Cortex of kidney (tissue), 1 donor: Measurements from ENCODE around the gene ZC3H7B.

Source experiments
- DNase-seq: peaks from one replicate; lab custom pipeline; 2025; lab: John Stamatoyannopoulos, UW

Gene ZC3H7B

DNA sequence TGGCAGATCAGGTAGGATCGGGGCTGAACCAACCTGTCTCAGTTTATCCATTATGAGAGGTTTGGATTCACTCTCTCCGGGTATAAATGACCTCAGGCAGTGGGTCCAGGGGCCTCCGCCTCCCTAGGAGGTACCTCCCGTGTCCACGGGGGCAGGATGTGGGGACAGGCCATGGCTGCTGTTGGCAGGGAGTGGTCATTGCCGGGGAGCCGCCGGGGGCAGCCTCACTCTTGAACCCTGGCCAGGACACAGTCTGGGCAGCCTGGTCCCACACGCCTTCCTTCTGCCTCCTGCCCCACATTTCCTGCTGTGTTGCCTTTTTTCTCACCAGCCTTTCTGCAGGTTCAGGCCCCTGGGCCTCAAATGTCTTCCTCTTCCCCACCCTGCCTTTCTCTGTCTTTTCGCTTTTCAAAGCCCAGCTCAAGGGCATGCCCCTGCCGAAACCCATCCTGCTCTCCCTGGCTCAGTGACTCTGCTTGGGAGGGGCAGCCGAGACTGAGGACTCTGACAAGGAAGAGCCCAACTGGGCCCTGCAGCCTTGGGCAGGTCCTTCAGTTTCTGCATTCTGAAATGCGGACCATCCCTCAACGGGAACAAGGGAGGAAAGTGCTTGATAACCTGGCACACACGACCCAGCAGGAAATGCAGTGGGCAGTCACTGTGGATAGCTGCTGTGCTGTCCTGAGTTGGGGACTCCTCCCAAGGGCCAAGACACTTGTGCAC, 31.1 kb downstream of the ZC3H7B start:
- DNase-seq = no peak

DNA sequence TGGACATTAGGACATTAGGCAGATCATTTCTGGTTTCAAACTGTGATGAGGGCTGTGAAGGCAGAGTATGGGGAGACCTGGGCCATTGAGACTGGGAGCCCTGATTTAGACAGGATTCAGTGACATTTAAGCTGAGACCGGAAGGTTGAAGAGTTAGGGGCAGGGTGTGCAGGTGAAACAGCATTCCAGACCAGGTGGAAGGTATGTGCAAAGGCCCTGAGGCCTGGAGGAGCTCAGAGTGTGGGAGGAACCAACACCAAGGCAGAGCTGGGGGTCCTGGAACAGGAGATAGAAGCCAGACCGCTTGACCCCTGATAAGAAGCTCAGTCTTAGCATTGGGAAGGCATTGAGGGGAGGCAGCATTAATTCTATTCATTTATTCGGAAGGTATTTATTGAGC, 32.5 kb downstream of the ZC3H7B start:
- no peak for DNase-seq

DNA sequence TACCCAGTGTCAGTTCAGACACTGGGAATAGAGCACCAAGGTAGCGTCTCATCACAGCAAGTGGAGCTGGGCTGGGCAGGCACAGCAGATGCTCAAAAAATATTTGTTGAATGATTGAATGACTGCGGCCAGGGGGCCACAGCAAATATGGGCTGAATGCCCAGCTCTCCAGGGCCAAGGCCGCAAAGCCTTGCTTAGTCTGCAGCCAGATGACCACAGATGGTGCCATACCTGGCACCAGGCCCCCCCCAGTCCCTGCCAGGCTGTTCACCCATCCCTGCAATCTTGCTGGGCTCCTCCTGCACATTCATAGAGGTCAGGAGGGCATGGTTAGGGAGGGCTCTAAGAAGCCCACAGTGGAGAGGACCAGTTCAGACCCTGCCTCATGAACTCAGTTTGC, 32.9 kb downstream of the ZC3H7B start:
- no peak for DNase-seq

DNA sequence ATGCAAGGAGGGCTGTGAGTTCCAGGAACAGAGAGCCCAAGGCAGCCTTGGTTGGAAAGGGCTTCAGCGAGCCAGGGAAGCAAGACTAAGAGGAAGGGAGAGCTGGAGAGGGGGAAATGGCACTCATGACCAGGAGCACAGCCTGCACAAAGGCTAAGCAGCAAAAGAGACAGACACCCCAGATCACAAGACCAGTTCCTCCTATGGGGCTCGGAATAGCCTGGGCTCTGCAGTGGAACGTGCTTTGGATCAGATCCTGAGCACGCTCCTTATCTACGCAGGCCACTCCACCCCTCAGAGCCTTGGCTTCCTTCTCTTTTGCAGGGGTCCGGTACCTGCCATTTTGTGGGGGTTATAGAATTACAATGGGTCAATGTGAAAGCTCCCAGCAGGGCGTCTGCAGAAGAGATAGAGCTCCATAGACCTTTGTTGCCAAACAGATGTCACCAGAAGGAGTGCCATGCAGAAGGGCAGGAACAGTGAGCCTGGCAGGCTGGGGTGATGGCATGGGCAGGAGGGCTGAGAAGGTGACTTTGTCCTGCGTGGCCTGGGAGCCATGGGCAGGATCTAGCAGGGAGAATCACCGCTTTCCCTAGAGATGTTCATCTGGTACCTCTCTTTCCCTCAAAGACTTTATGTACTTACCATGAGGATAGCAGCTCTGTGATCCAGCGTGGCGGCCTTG, 33.8 kb downstream of the ZC3H7B start:
- no peak for DNase-seq

DNA sequence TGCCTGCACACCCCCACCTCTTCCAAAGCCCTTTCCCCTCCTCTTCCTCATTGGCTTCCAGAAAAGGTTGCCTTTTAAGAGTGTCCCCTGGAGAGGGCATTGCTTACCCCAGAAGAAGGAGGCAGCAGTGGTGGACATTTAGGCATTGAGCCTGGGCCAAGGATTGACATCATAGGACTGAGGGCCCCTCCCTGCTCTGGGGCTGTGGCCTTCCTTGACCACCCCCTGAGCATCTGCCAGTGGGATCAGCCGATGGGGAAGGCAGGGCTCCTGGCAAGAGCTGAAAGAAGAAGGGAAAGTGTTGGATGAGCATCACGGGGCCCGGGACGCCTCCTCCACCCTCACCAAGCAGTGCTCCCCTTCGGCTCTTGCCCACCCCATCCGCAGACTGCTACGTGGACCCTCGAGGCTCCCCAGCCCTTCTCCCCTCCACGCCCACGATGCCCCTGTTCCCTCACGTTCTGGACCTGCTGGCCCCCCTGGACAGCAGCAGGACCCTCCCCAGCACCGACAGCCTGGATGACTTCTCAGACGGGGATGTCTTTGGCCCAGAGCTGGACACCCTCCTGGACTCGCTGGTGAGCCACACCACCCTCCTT, 37.4 kb downstream of the ZC3H7B start:
- no peak for DNase-seq

DNA sequence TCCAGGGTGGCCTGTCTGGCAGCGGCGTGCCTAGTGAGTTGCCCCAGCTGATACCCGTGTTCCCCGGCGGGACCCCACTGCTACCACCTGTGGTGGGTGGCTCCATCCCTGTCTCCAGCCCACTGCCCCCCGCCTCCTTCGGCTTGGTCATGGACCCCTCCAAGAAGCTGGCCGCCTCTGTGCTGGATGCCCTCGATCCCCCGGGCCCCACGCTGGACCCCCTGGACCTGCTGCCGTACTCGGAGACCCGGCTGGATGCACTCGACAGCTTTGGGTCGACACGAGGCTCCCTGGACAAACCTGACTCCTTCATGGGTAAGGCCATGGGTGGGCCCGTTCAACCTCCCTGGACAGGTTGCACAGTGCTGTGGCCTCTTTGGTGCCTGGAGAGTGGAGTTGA, 38.5 kb downstream of the ZC3H7B start:
- no peak for DNase-seq

DNA sequence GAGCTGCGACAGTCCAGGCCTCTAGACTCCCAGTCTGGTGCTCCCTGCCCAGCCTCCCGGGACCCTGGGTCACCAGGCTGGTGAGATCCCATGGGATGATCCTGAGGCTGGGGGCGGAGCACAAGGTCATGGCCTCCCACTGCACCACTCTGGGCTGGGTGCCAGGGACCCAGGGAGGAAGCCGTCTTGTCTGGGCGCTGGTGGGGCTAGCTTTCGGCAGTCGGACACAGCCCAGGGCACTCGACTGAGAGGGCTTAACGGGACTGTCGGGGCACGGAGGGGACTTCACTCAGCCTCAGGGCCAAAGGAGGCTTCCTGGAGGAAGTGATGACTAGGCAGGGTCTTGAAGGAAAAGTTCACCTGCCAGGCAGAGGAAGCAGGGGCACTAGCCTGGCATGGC, 39.0 kb downstream of the ZC3H7B start:
- DNase-seq = no peak

DNA sequence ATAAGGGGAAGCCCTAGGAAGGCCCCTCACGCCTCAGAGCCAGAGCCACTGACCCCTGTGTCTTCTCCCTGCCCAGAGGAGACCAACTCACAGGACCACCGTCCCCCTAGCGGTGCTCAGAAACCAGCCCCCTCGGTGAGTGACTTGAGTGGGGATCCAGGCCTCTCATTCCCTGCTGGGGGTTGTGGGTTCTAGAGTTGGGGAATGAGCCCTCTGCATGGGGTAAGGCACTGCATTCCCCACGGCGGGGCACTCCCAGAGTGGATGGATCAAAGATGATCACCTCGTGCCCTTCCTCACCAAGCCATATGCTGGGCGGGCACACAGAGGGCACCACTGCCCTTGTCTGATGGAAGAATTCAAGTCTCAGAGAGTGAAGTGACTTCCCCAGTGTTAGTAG, 39.7 kb downstream of the ZC3H7B start:
- DNase-seq = no peak

DNA sequence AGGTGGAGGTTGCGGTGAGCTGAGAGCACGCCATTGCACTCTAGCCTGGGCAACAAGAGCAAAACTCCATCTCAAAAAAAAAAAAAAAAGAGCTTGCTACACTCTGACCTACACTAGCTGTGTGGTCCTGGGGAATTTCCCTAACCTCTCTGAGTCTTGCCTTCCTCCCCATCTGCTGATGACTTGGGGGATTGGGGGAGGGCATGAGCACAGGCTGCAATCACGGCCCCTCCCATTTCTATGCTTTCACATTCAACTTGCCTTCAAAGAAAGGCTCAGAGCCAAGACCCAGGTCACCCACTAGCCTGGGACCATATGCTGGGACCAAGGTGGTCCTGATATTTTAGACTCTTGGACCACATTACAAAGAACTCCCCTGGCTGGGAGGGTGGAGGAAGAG, 40.7 kb downstream of the ZC3H7B start:
- no peak for DNase-seq

DNA sequence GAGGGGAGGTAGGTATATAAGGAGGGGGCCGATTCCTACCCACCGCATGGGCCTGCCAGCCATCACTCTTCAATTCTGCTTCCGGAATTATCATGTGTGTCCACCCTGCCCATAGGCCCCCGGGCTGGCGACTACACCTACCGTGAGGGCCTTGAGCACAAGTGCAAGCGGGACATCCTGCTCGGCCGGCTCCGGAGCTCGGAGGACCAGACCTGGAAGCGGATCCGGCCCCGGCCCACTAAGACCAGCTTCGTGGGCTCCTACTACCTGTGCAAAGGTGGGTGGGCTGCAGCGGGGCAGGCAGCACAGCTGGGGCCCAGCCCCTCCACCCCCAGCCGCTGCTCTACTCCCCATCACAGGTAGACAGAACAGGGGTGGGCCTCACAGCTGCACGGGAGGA, 42.0 kb downstream of the ZC3H7B start:
- DNase-seq = no peak

DNA sequence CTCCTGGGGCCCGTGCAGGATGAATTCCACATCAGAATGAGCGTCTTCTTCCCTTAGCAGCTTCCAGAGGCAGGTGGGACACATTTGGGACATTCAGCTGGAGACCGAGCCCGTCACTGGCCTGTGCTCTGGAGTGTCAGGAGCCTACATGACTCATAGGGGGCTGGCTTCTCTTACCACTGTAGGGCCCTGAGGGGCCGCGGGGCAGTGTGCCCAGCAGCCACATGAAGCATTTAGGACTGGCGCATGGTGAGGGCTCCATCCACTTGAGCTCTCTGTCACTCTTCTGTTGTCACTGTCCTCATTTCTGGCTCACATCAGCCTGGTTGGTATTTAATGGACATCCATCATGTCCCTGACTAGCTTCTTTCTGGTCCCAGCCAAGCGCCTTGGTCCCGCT, 42.4 kb downstream of the ZC3H7B start:
- DNase-seq = no peak

DNA sequence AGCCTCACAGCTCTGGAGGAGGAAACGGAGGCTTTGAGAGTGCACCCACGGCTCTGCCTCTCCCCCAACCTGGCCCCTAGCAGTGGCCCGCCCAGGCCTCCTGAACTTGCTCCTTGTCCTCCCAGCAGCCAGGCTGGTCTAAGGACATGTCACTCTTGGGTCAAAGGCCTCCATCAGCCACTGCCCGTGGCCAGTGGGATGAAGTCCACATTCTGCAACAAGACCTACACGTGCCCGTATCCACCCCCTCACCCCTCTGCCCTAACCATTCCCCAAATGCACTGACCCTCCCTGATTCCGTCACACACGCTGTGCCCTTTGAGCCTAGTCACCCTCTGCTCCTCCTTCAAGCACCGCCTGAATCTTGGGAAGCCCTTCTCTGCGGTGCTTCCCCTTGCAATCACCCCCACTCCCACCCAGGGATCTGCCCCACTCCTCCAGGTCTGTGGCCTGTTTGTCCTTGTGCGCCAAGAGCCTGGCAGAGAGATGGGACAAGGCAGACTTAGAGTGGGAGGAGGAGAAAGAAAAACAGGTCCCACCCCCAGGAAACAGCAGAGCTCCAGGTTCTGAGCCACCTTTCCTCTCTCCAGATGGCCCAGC, 43.0 kb downstream of the ZC3H7B start:
- DNase-seq = no peak

DNA sequence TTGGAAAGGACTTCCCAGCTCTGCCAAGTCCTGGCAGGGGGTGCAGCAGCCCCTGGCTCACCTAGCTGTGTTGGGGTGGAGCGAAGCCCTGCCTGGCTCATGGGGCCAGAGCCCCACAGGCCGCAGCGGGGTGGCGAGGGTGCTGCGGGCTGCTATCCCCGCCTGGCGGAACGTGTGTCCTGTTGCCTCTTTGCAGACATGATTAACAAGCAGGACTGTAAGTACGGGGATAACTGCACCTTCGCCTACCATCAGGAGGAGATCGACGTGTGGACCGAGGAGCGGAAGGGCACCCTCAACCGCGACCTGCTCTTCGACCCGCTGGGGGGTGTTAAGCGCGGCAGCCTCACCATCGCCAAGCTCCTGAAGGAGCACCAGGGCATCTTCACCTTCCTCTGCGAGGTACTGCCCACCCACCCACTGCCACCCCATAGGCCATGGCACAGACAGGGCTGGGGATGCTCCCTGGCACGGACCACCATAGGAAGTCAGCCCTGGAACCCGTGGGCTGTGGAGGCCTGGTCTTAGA, 44.5 kb downstream of the ZC3H7B start:
- DNase-seq = no peak

DNA sequence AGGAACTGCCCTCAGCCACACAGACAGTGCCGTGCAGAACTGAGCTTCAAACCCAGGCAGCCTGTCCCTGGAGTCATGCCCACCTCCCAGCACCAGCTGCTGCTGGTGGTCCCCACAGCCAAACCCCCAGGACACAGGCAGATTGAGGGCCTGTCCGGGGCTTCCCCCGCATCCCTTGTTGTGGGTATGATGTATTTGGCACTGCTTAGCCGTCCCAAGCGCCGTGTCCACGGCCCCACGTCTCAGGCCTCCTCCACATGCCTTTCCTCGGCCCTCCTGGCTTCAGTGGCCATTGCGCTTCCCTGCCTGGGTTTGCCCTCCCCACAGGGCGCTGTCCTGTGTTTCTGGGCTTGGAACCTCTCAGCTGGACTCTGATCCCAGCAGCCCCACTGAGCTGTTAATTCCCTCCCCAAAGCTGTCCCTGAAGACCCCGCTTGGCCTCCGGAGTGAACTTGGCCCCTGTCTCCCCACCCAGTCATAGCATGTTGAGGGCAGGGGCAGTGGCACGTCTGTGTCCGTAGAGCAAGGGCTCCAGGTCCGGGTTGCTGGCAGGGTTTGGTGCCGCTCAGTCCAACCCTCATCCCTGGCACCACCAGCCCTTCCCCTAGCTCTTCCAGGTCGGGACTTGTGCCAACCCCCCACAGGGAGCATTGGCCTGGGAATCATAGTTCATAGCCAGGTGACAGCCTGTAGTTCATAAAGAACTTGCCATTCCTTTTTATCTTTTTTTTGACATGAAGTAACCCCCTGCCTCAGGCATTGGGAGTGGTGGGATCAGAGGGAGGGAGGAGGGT, 45.9 kb downstream of the ZC3H7B start:
- no peak for DNase-seq

DNA sequence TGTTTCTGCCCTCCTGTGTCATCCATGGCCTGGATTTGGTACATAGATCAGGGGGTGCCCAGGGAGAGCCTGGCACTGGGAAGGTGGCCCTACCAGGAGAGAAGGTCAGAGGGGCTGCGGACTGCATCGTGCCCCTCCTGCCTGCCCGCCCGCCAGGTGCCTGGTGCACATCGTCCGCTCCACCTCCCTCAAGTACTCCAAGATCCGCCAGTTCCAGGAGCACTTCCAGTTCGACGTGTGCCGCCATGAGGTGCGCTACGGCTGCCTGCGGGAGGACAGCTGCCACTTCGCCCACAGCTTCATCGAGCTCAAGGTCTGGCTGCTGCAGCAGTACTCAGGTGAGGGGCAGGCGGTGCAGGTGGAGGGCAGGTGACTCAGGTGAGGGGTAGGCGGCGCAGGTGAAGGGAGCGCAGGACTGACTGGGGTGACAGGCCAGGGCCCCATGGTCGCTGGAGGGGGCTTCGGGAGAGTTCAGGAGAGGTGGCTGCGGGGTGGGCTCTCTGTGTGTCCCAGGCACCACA, 47.7 kb downstream of the ZC3H7B start:
- DNase-seq = no peak

DNA sequence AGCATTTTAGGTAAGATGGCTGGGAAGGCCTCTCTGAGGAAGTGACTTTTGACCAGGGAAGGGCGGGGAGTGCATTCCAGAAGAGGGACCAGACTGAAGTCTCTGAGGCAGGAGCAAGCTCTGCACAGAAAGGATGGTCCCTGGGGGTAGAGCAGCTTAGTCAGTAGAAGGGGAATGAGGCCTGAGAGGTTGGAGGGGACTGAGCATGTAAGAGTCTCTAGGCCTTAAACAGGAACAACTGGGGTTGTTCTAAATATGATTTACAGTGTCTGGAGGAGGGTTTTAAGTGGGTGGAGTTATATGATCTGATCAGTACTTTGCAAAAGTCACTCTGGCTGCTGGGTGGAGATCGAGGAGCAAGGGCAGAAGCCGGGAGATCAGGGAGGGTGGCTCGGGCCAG, 48.8 kb downstream of the ZC3H7B start:
- DNase-seq = no peak

DNA sequence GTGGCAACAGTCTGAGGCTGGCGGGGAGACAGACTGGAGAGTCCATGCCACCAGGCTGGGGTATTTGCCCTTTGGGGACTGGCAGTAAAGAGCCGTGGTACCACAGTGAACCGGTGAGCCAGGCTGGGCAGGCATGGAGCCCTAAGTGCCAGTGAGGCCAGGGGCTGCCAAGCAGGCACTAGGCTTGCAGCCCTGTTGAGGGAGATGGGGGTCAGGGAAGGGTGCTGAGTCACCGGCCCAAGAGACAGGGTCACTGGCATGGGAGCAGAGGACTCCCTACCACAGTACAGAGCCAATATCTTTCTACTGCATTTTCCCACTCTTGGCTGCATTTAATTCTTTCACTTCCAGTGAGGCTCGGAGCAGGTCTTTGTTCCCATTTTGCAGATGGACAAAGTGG, 49.7 kb downstream of the ZC3H7B start:
- no peak for DNase-seq

DNA sequence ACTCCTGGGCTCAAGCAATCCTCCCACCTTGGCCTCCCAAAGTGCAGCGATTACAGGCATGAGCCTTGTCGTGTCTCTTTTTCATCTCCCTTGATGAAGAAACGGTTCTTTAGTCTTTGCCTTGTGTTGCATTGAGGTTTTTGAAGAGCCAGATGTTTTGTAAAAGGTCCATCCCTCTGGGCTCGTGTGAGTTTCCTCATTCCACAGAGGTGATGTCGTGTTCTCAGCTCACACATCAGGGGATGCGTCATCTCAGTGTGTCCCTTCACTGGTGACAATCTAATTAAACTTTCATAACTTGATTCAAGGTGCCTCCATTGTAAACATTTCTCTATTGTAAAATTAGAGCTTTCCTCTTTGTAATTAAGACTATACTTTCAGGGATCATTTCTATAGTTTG, 50.7 kb downstream of the ZC3H7B start:
- DNase-seq = no peak

DNA sequence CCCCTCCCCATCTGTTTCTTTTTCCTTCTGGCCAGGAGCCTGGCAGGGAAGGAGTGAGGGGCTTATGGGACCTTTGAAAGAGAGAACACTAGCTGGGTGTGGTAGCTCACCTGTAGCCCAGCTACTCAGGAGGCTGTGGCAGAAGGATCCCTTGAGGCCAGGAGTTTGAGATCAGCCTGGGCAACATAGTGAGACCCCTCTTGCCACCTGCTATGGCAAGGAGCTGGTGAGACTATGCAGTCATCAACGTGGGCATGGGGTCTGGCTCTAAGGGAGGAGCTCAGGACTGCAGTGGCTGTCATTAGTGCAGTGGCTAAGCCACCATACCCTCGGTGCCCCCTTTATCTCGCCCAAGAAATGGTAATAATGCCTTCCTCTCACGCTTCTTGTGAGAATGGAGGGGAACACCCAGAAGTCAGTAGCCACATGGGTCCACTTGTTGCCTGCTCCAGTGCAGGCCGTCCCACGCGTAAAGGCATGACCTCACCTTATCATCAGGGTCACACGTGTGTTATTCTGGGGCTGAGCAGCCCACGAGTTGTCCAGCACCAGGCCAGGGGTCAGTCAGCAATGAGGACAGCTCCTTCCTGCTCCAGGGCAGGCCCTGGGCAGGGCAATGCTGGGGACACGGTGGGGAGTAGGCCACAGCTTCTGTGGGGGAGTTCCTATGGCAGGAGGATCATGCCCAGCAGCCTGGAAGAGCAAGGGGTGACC, 52.7 kb downstream of the ZC3H7B start:
- no peak for DNase-seq

DNA sequence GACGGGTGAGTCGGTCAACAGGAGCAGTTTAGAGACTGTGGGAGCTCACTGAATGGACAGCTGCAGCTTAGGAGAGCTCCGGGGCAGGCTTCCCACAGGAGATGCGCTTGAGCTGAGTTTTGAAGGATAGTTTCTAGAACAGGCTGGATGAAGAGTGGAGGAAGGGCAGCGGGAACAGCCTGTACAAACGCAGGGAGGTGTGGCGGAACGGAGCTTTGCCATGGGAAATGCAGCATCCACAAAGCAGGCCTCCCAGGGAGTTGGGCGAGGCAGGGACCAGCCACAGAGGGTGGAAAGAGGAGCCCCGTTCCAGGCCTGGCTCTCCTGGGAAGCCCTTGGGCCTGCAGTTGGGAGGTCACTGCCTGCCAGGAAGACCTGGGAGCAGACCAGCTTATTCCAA, 53.7 kb downstream of the ZC3H7B start:
- no peak for DNase-seq

DNA sequence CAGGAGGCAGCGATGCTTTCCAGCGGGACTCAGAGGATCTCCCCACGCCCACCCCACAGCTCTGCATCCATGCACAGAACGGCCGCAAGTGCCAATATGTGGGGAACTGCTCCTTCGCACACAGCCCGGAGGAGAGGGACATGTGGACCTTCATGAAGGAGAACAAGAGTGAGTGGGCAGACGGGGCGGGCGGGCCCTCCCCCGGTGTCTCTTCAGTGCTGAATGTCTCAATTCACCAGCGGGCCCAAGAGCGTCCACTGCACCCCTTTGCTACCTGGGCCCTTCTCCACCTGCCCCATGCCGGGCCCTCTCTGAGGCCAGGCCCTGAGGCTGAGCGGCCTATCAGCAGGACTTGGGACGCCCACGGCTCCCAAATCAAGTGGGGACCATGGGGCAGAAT, 54.6 kb downstream of the ZC3H7B start:
- DNase-seq = no peak
